ENCODE measurements around the gene MSANTD2. TPM values are rescaled to one million over a fixed set of nuclear protein-coding genes. Genes with fewer than 3 reads are reported as not detected.

Gene MSANTD2
- total and polyA plus RNA-seq, 9 of the 15 experiments (the other 6 are each of a cell fraction or from before 2014, with no cell fraction given), result 1.3 to 9.9 (median 5.3) TPM

DNA sequence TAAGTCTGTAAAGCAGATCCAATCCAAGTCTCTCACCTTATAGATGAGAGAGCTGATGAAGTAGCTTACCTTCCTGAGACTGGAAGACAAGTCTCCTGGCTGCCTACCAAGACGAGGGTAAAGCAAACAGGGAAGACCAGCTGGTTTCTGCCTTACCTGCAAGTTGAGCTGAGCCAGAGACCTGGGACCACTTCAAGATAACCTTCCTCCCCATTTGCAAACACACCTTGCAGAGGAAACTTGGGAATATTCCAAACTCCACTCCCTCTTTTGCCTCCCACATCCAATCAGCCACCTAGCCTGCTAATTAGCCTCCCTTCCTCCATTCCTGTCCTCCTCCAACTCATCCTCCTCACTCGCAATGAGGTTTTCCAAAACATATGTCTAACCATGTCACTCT, 41.6 kb upstream of the MSANTD2 start:
- 0 out of 2 replicates have a peak, but pooled peaks cover 6% of the 10 kb centered on the region for H4K20me1 ChIP-seq (replicated peaks; ENCODE audit: control insufficient read depth, insufficient read depth, low read length)
- H3K27ac ChIP-seq (ENCODE audit: extremely low read depth, low read depth, low read length), result no peak overlapping the region
- H3K4me3 ChIP-seq, result no peak overlapping the region
- no peak overlapping the region for H3K9ac ChIP-seq (ENCODE audit: insufficient read depth in 1 of 2, low read depth in 2 of 2, low read length in 2 of 2)
- no peaks in the 10 kb centered on the region for H3K9me1 ChIP-seq (ENCODE audit: control insufficient read depth, insufficient read depth, low read length)
- BruUV-seq (replicated peaks), result no TSS peak
- no peaks in the 10 kb centered on the region for H3K79me2 ChIP-seq (ENCODE audit: control insufficient read depth, insufficient read depth, low read length)
- H3K9me3 ChIP-seq (replicated peaks; ENCODE audit: control insufficient read depth, insufficient read depth, low read depth, low read length), result no peaks in the 10 kb centered on the region
- H3K27me3 ChIP-seq (ENCODE audit: control insufficient read depth in 2 of 2, insufficient read depth in 2 of 2, low read length in 2 of 2), result peaks cover 67 to 76% of the 10 kb centered on the region in 2 experiments
- in situ Hi-C loops (cut with MboI), result loop anchor here (25.0 kb wide), 1 partner anchor 430 kb away; the partner anchor contains the start of gene OR8B4
- WGBS (ENCODE audit: insufficient coverage, low coverage, missing lambda C conversion rate), result 0% methylated on average over 2 of the region's 2 CpGs
- no peak for TF ChIP-seq MCM5 (IDR thresholded peaks at IDR 0.05; ENCODE audit: low read depth)
- TF ChIP-seq, protein P1, sequence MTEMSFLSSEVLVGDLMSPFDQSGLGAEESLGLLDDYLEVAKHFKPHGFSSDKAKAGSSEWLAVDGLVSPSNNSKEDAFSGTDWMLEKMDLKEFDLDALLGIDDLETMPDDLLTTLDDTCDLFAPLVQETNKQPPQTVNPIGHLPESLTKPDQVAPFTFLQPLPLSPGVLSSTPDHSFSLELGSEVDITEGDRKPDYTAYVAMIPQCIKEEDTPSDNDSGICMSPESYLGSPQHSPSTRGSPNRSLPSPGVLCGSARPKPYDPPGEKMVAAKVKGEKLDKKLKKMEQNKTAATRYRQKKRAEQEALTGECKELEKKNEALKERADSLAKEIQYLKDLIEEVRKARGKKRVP (CRISPR knock-in tag; IDR thresholded peaks at IDR 0.05), result no peak
- no peak for TF ChIP-seq PPARD (CRISPR knock-in tag; IDR thresholded peaks at IDR 0.05)
- no peak for TF ChIP-seq HINFP (tag; conservative IDR thresholded peaks at IDR 0.05; ENCODE audit: low read depth)
- no peak for TF ChIP-seq ZNF408 (CRISPR knock-in tag; IDR thresholded peaks at IDR 0.05; ENCODE audit: low read depth)
- TF ChIP-seq, protein P2, sequence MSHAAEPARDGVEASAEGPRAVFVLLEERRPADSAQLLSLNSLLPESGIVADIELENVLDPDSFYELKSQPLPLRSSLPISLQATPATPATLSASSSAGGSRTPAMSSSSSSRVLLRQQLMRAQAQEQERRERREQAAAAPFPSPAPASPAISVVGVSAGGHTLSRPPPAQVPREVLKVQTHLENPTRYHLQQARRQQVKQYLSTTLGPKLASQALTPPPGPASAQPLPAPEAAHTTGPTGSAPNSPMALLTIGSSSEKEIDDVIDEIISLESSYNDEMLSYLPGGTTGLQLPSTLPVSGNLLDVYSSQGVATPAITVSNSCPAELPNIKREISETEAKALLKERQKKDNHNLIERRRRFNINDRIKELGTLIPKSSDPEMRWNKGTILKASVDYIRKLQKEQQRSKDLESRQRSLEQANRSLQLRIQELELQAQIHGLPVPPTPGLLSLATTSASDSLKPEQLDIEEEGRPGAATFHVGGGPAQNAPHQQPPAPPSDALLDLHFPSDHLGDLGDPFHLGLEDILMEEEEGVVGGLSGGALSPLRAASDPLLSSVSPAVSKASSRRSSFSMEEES (CRISPR knock-in tag; IDR thresholded peaks at IDR 0.05), result no peak
- no peak for TF ChIP-seq ERF (CRISPR knock-in tag; IDR thresholded peaks at IDR 0.05)
- TF ChIP-seq ZBTB1 (CRISPR knock-in tag; IDR thresholded peaks at IDR 0.05; ENCODE audit: borderline replicate concordance, low read depth), result no peak
- TF ChIP-seq CBFB (CRISPR knock-in tag; IDR thresholded peaks at IDR 0.05), result no peak
- ChIA-PET CTCF (ENCODE audit: low intra/inter-chr PET ratio) (no interaction called here), POLR2A (no interaction called here)
- H3K36me3 ChIP-seq (ENCODE audit: control insufficient read depth, insufficient read depth, low read length), result no peaks in the 10 kb centered on the region
- intact Hi-C loops (cut with micrococcal nuclease), result no loop called here
- no peak overlapping the region for H3K4me2 ChIP-seq (ENCODE audit: insufficient read depth, low read length)
- peaks cover 3 to 16% of the 10 kb centered on the region in 2 experiments; a peak in 3 of 5 replicates for H3K4me1 ChIP-seq (replicated peaks in 1 of 2; ENCODE audit: control insufficient read depth in 2 of 2, insufficient read depth in 2 of 2, low read length in 2 of 2)
- H2AFZ ChIP-seq (ENCODE audit: low read depth, low read length), result no peak overlapping the region
- DNase-seq (ENCODE audit: extremely low read depth in 1 of 4, low spot score in 3 of 4) (no peak), ATAC-seq (no peak), FAIRE-seq (no peak)
